Skeletal muscle satellite cell (primary cell): ENCODE results near the gene DSN1.

Experiments
- H3K27me3 ChIP-seq: 2 replicates; pipeline ENCODE4 v1.7.0; 2013; ENCODE audit warnings: low read length; ENCODE audit not compliant: control insufficient read depth, insufficient read depth
- H3K36me3 ChIP-seq: 2 replicates; pipeline ENCODE4 v1.7.0; 2013; ENCODE audit warnings: mild to moderate bottlenecking, control low read depth, low read length; ENCODE audit not compliant: insufficient read depth
- H3K4me1 ChIP-seq: 2 replicates; pipeline ENCODE4 v1.7.0; 2013; ENCODE audit warnings: low read length; ENCODE audit not compliant: control insufficient read depth, insufficient read depth
- H3K4me2 ChIP-seq: 2 replicates; pipeline ENCODE4 v1.7.0; 2013; ENCODE audit warnings: mild to moderate bottlenecking, low read length
- H3K4me3 ChIP-seq: 2 replicates; pipeline ENCODE4 v1.7.0; 2013; ENCODE audit warnings: low read length
- H3K9ac ChIP-seq: 2 replicates; pipeline ENCODE4 v1.7.0; 2013; ENCODE audit warnings: mild to moderate bottlenecking, low read depth, low read length, moderate library complexity
- H3K9me3 ChIP-seq: replicated peaks from 2 replicates; pipeline ENCODE4 v1.7.0; 2013; ENCODE audit warnings: mild to moderate bottlenecking, control low read depth, low read length

DSN1 gene

GRCh38 chr20:36793294-36794115, 19.9 kb upstream of the DSN1 start:
- Histone ChIP-seq H3K9ac (no peak overlapping the region), H3K4me3 (no peak overlapping the region), H3K4me1 (no peaks in the 10 kb centered on the region), H3K36me3 (peaks cover 62% of the 10 kb centered on the region), H3K9me3 (no peaks in the 10 kb centered on the region), H3K4me2 (no peak overlapping the region), H3K27me3 (no peaks in the 10 kb centered on the region)

- Histone ChIP-seq H3K36me3 (peaks cover 51% of the 10 kb centered on the region), H3K9me3 (no peaks in the 10 kb centered on the region), H3K27me3 (no peaks in the 10 kb centered on the region), H3K4me1 (no peaks in the 10 kb centered on the region), H3K4me3 (no peak overlapping the region), H3K9ac (no peak overlapping the region), H3K4me2 (no peak overlapping the region)
Observed at GRCh38 chr20:36792422-36792821, 18.9 kb upstream of the DSN1 start.

- H3K4me3 ChIP-seq, result no peak overlapping the region
- H3K9ac ChIP-seq, result no peak overlapping the region
- peaks cover 46% of the 10 kb centered on the region for H3K36me3 ChIP-seq
- no peak overlapping the region for H3K4me2 ChIP-seq
- no peaks in the 10 kb centered on the region for H3K27me3 ChIP-seq
- H3K9me3 ChIP-seq, result no peaks in the 10 kb centered on the region
- H3K4me1 ChIP-seq, result no peaks in the 10 kb centered on the region
Observed at GRCh38 chr20:36791862-36792261, 18.3 kb upstream of the DSN1 start.

GRCh38 chr20:36786663-36787062, 13.1 kb upstream of the DSN1 start:
- no peak overlapping the region for H3K4me3 ChIP-seq
- H3K27me3 ChIP-seq, result no peaks in the 10 kb centered on the region
- H3K4me1 ChIP-seq, result no peaks in the 10 kb centered on the region
- H3K9me3 ChIP-seq, result no peaks in the 10 kb centered on the region
- peaks cover 54% of the 10 kb centered on the region for H3K36me3 ChIP-seq
- H3K4me2 ChIP-seq, result no peak overlapping the region
- H3K9ac ChIP-seq, result no peak overlapping the region

- Histone ChIP-seq H3K27me3 (no peaks in the 10 kb centered on the region), H3K4me3 (no peak overlapping the region), H3K36me3 (peaks cover 50% of the 10 kb centered on the region), H3K4me2 (no peak overlapping the region), H3K4me1 (no peaks in the 10 kb centered on the region), H3K9me3 (no peaks in the 10 kb centered on the region), H3K9ac (no peak overlapping the region)
Observed at GRCh38 chr20:36786246-36786645, 12.7 kb upstream of the DSN1 start.

GRCh38 chr20:36785308-36785707, 11.7 kb upstream of the DSN1 start:
- H3K4me3 ChIP-seq, result no peak overlapping the region
- no peaks in the 10 kb centered on the region for H3K9me3 ChIP-seq
- peaks cover 49% of the 10 kb centered on the region for H3K36me3 ChIP-seq
- H3K27me3 ChIP-seq, result no peaks in the 10 kb centered on the region
- no peaks in the 10 kb centered on the region for H3K4me1 ChIP-seq
- no peak overlapping the region for H3K9ac ChIP-seq
- H3K4me2 ChIP-seq, result no peak overlapping the region

- H3K4me2 ChIP-seq, result no peak overlapping the region
- no peaks in the 10 kb centered on the region for H3K4me1 ChIP-seq
- H3K27me3 ChIP-seq, result no peaks in the 10 kb centered on the region
- no peak overlapping the region for H3K4me3 ChIP-seq
- no peaks in the 10 kb centered on the region for H3K9me3 ChIP-seq
- H3K36me3 ChIP-seq, result peaks cover 49% of the 10 kb centered on the region
- H3K9ac ChIP-seq, result no peak overlapping the region
Observed at GRCh38 chr20:36784900-36785299, 11.3 kb upstream of the DSN1 start.

GRCh38 chr20:36784116-36784515, 10.6 kb upstream of the DSN1 start:
- Histone ChIP-seq H3K36me3 (peaks cover 47% of the 10 kb centered on the region), H3K4me1 (no peaks in the 10 kb centered on the region), H3K9ac (no peak overlapping the region), H3K9me3 (no peaks in the 10 kb centered on the region), H3K27me3 (no peaks in the 10 kb centered on the region), H3K4me2 (no peak overlapping the region), H3K4me3 (no peak overlapping the region)

- peaks cover 24% of the 10 kb centered on the region for H3K36me3 ChIP-seq
- H3K9ac ChIP-seq, result no peak overlapping the region
- H3K4me2 ChIP-seq, result no peak overlapping the region
- H3K4me1 ChIP-seq, result peaks cover 7% of the 10 kb centered on the region
- H3K27me3 ChIP-seq, result no peaks in the 10 kb centered on the region
- no peak overlapping the region for H3K4me3 ChIP-seq
- no peaks in the 10 kb centered on the region for H3K9me3 ChIP-seq
Observed at GRCh38 chr20:36779656-36780025, 6.1 kb upstream of the DSN1 start.

GRCh38 chr20:36778831-36779655, 5.5 kb upstream of the DSN1 start:
- no peak overlapping the region for H3K4me3 ChIP-seq
- H3K27me3 ChIP-seq, result no peaks in the 10 kb centered on the region
- H3K4me1 ChIP-seq, result peaks cover 13% of the 10 kb centered on the region
- no peak overlapping the region for H3K9ac ChIP-seq
- H3K4me2 ChIP-seq, result no peak overlapping the region
- no peaks in the 10 kb centered on the region for H3K9me3 ChIP-seq
- peaks cover 19% of the 10 kb centered on the region for H3K36me3 ChIP-seq

GRCh38 chr20:36777576-36777975, 4.0 kb upstream of the DSN1 start:
- peaks cover 21% of the 10 kb centered on the region for H3K4me1 ChIP-seq
- no peak overlapping the region for H3K9ac ChIP-seq
- no peaks in the 10 kb centered on the region for H3K9me3 ChIP-seq
- no peaks in the 10 kb centered on the region for H3K27me3 ChIP-seq
- peaks cover 5% of the 10 kb centered on the region for H3K36me3 ChIP-seq
- no peak overlapping the region for H3K4me2 ChIP-seq
- H3K4me3 ChIP-seq, result no peak overlapping the region
